ENCODE data around the gene CAMK2N2. TPM values are rescaled to one million over a fixed set of nuclear protein-coding genes. Genes with fewer than 3 reads are reported as not detected.

CAMK2N2 gene
- under 1 TPM in 2 of 4 donors, not detected in 2; 0.19 to 0.29 TPM for polyA plus RNA-seq (ENCODE audit: insufficient read length in 4 of 4)

GRCh38 chr3:184261270-184261853 lies at the start of gene CAMK2N2:
Gene CAMK2N2, minus strand, starts transcription at chr3:184261553. Its CDS starts 268 bp downstream, at chr3:184261285.
- DNase-seq (ENCODE audit: low read depth in 4 of 4, low spot score in 3 of 4) = no peak

GRCh38 chr3:184308744-184309143 lies 47.4 kb upstream of the CAMK2N2 start:
- DNase-seq (ENCODE audit: low read depth in 4 of 4, low spot score in 3 of 4) = no peak

- DNase-seq (ENCODE audit: low read depth in 4 of 4, low spot score in 3 of 4) = no peak
These were observed 46.6 kb upstream of the CAMK2N2 start for GRCh38 chr3:184307915-184308314.

GRCh38 chr3:184306341-184306972 lies 45.1 kb upstream of the CAMK2N2 start:
- DNase-seq (ENCODE audit: low read depth in 4 of 4, low spot score in 3 of 4) = no peak

GRCh38 chr3:184305577-184305976 lies 44.2 kb upstream of the CAMK2N2 start:
- DNase-seq (ENCODE audit: low read depth in 4 of 4, low spot score in 3 of 4) = no peak

GRCh38 chr3:184300378-184300720 lies 39.0 kb upstream of the CAMK2N2 start:
- no peak for DNase-seq (ENCODE audit: low read depth in 4 of 4, low spot score in 3 of 4)

- no peak for DNase-seq (ENCODE audit: low read depth in 4 of 4, low spot score in 3 of 4)
These were observed 38.4 kb upstream of the CAMK2N2 start for GRCh38 chr3:184299488-184300377.

GRCh38 chr3:184298759-184299487 lies 37.6 kb upstream of the CAMK2N2 start, which contains the start of gene PSMD2:
Gene PSMD2, plus strand, starts transcription at chr3:184299241. Its CDS starts 26 bp downstream, at chr3:184299267.
- peak; percentile 93 to 96 (median 94) for DNase-seq (ENCODE audit: low read depth in 4 of 4, low spot score in 3 of 4)

- DNase-seq (ENCODE audit: low read depth in 4 of 4, low spot score in 3 of 4) = no peak
These were observed 35.3 kb upstream of the CAMK2N2 start for GRCh38 chr3:184296616-184297015.

GRCh38 chr3:184295771-184296170 lies 34.4 kb upstream of the CAMK2N2 start:
- DNase-seq (ENCODE audit: low read depth in 4 of 4, low spot score in 3 of 4) = no peak

GRCh38 chr3:184291738-184292445 lies 30.5 kb upstream of the CAMK2N2 start:
- DNase-seq (ENCODE audit: low read depth in 4 of 4, low spot score in 3 of 4) = no peak

- DNase-seq (ENCODE audit: low read depth in 4 of 4, low spot score in 3 of 4) = no peak
These were observed 29.8 kb upstream of the CAMK2N2 start for GRCh38 chr3:184291044-184291737.

GRCh38 chr3:184290331-184290730 lies 29.0 kb upstream of the CAMK2N2 start:
- DNase-seq (ENCODE audit: low read depth in 4 of 4, low spot score in 3 of 4) = no peak

- DNase-seq (ENCODE audit: low read depth in 4 of 4, low spot score in 3 of 4) = no peak
These were observed 28.1 kb upstream of the CAMK2N2 start for GRCh38 chr3:184289426-184289938.

- peak in 2 of 4 donors; percentile 38 to 47 for DNase-seq (ENCODE audit: low read depth in 4 of 4, low spot score in 3 of 4)
These were observed 23.3 kb upstream of the CAMK2N2 start for GRCh38 chr3:184284696-184285095.

- DNase-seq (ENCODE audit: low read depth in 4 of 4, low spot score in 3 of 4) = no peak
These were observed 22.3 kb upstream of the CAMK2N2 start for GRCh38 chr3:184283681-184284080.

GRCh38 chr3:184282941-184283340 lies 21.6 kb upstream of the CAMK2N2 start:
- no peak for DNase-seq (ENCODE audit: low read depth in 4 of 4, low spot score in 3 of 4)

- no peak for DNase-seq (ENCODE audit: low read depth in 4 of 4, low spot score in 3 of 4)
These were observed 16.0 kb upstream of the CAMK2N2 start for GRCh38 chr3:184277366-184277765.

Measured in right renal pelvis (tissue), 4 donors.